H54 (cell line): ENCODE results near the gene MED13L.
A peak's percentile ranks its signal among the peaks of the same experiment; 100 is the strongest.
"Not testable (repeated sequence)": the region's sequence is repeated elsewhere in the genome, so short reads cannot be mapped to it uniquely, and the experiment has no call there.

ENCODE experiments used
- DNase-seq: peaks from one replicate; pipeline ENCODE4 v3.0.0; 2011; ENCODE audit warnings: low spot score, mixed read lengths; ENCODE audit not compliant: insufficient read length
- FAIRE-seq: peaks from 3 replicates; lab custom pipeline; 2011; peaks lifted over from hg19 to GRCh38; lab: Jason Lieb, UNC
- POLR2A ChIP-seq: IDR thresholded peaks from 2 replicates; pipeline ENCODE4 v1.6.1; 2011; ENCODE audit warnings: low read depth, mild to moderate bottlenecking, low read length

The MED13L gene

DNA sequence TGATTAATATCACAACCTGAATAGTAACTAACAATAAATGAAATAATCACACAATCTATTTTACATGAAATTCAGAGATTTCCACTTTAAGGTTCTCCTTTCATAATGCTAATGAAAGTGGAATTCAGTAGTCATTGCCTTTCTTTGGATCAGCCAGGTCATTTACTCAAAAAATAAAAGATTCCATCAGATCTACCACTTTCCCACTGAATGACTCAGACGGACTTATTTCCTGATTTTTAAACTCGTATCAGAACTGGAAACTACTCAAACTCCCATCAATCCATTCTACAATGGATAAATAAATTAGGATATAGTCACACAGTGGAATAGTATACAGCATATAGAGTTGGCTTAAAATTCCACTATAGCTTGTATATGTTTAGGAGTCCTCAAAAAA, 237.1 kb downstream of the MED13L start:
- DNase-seq (no peak), FAIRE-seq (no peak)
- TF ChIP-seq POLR2A: no peak

DNA sequence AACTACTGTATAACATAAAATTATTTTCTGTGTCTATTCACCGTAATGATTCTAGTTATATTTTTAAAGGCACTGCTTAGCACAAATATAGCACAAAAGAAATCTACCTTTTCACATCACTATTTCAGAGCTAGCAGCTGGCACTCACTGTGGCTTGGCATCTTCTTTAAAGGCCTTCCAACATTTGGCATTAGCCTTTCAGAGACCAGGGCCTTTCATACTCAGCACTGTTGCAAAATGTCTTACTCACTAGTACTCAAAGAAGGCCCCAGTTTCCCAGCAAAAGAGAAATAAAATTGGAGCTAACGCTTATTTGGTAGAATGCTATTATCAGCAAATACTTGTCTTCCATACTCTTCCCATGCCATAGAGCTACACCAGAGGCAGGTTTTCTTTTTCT, 238.4 kb downstream of the MED13L start:
- TF ChIP-seq POLR2A: no peak
- DNase-seq (no peak), FAIRE-seq (no peak)

DNA sequence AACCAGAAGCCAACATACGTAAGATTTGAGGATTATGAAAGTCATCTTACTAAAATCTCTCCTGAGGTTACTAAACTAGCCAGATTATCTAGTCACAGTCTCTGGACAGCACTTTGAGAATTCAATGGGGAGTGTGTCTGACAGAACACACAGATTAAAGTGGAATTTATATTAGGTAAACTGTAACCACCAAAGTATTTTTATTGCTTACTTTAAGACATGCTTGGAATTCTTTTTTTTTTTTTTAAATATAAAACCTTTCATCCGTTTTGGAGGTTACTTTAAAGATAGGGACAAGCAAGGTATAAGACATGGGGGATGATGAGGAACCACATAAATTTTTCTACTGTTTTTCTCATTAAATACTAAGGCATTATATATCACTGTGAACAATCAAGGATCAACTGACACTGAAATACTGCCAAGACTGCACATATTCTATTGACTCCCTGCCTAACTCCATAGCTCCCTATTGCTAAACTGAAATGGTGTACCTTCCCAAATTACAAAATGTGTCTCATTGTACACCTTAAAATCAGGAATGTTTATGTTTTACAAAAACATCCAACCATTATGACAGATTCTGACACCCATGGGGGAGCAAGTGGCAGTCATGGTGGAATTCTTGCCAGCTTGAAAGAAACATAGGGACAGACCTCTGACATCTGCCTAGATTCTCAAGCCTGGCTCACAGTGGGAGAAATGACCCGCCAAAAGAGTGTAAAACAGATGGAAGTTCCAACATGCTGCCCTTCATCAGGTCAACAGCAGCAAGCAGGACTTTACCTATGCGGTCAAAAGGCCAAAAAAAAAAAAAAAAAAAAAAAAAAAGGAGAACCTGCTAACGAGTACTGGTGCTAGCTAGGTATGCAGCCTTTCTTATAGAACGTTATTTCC, 239.3 kb downstream of the MED13L start:
- TF ChIP-seq POLR2A: no peak
- FAIRE-seq: peak; percentile 73
- peak; percentile 12 for DNase-seq

DNA sequence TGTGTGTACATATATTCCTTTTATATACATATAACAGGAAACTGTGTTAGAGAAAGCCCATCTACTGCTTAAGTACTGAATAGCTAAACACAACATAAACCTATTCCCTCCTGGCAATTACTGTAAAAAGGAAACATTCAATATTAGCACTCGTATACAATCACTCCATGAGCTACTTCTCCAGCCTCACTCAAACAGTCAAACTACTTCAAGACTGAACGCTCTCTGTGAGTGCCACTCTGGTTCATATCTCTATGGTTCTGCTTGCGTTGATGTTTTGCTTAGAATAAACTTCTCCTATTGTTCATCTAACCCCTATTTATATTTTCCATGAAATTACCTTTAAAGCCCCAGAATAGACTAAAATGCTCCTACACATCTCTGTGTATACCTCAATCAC, 243.7 kb downstream of the MED13L start:
- TF ChIP-seq POLR2A: no peak
- FAIRE-seq (no peak), DNase-seq (no peak)

DNA sequence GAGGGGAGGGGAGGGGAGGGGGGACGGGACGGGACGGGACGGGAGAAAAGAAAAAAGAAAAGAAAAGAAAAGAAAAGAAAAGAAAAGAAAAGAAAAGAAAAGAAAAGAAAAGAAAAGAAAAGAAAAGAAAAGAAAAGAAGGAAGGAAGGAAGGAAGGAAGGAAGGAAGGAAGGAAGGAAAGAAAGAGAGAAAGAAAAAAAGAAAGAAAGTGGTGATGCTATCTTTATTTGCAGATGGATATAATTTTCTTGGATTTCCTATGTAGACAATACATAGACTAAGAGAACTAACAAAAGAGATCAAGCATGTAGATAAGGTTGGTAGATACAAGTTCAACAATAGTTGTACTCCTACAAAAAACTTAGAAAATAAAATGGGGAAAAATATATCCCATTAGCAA, 245.9 kb downstream of the MED13L start:
- not testable (repeated sequence) for DNase-seq, FAIRE-seq

DNA sequence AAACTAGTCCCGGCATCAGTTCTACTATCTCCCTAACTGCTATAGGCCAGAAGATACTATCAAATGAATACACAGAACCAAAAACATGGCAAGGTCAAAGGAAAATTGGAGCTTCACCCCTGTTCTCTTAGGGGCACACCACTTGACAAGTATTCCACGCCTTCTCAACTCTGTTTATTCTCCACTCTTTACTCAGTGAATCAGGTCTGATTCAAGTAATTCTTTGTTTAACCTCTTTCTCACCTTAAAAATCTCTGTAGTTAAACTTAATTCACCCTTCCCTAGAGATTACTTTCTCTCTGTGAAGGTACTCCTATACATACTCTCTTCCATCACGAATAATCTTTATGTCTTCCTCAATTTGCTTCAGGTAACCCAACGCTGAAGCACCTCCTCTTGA, 248.9 kb downstream of the MED13L start:
- TF ChIP-seq POLR2A: no peak
- FAIRE-seq (no peak), DNase-seq (no peak)

DNA sequence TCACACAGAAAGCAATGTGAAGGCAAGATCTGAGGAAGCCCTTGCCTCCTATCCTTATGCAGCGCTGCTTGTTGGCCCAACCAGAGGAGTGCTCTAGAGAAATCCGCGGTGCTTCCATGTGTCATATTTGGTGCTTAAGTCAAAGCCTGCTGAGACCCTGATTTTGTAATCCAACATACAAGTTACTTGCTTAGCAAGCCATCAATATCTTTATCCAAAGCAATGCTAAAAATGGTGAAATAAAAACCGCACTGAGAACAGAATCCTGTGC, 250.0 kb downstream of the MED13L start:
- DNase-seq (no peak), FAIRE-seq (no peak)
- TF ChIP-seq POLR2A: no peak

DNA sequence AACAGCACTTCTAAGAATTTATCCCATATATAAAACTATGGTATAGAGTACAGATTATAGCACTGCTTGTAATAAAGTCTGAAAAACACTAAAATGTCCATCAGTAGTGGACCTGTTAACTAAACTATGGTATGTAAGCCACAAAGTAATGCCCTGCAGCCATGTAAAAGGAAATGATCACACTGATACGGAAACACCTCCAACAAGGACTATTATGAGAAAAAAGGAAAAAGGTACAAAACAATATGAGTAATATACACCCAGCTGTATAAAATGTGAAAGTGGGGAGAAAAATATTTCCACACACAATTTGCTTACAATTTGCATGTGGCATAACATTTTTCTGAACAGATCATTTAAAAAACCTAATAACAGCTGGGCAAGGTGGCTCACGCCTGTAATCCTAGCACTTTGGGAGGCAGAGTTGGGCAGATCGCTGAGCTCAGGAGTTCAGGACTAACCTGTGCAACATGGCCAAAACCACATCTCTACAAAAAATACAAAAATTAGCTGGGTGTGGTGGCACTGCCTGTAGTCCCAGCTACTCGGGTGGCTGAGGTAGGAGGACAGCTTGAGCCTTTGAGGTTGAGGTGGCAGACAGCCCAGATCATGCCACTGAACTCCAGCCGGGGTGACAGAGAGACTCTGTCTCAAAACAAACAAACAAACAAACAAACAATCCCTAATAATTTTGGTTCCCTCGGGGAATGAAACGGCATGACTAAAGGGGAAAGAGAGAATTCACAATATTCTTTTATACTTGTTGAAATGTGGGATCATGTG, 250.5 kb downstream of the MED13L start:
- FAIRE-seq (peak; percentile 69), DNase-seq (no peak)
- no peak for TF ChIP-seq POLR2A

DNA sequence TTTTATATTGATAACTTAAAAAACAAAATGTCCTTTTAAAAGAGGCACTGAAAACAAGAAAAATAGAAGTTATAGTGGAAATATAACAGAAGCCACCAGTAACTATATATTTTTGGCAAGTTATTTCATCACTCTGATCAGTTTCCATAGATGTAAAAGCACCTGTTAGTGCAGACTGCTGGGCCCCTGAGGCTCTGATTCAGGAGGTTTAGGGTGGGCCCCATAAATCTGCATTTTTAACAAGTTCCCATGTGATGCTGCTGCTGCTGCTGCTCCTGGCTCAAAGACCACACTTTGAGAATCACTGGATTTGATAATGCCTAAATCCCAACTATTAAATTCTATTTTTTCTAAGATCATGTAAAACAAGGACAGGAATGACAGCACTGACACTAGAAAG, 251.1 kb downstream of the MED13L start:
- DNase-seq: no peak
- FAIRE-seq: no peak
- TF ChIP-seq POLR2A: no peak

DNA sequence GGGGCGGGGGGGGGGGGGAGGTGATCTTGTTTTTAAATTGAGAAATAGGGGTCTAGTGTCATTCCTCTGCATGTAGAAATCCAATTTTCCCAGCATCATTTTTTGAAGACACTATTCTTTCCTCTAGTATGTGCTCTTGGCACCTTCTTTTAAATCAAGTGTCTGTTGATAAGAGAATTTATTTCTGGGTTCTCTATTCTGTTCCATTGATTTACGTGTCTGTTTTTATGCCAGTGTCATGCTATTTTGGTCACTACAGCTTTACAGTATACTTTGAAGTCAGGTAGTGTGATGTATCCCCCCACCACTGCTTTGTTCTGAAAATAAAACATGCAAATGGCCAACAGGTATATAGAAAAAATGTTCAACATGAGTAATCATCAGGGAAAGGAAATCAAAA, 252.7 kb downstream of the MED13L start:
- no peak for FAIRE-seq
- no peak for TF ChIP-seq POLR2A
- no peak for DNase-seq

DNA sequence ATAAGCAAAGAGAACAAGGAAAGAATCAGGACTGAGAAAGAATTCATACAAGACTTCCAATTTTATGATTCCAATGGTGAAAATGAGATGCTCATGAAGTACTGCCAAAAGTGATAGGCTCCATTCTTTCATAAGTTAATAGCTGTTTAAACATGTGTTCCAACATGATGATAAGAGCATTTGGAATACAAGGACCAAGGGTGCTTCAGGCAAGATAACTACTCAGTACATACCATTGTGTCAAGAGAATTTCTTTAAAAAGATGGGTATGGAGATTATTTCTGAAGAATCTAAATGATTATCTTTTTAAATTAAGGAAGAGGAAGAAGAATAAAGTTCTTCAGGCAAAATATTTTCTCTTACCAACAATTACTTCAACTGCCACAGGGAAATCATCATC, 258.1 kb downstream of the MED13L start:
- FAIRE-seq: no peak
- DNase-seq: no peak
- TF ChIP-seq POLR2A: no peak

DNA sequence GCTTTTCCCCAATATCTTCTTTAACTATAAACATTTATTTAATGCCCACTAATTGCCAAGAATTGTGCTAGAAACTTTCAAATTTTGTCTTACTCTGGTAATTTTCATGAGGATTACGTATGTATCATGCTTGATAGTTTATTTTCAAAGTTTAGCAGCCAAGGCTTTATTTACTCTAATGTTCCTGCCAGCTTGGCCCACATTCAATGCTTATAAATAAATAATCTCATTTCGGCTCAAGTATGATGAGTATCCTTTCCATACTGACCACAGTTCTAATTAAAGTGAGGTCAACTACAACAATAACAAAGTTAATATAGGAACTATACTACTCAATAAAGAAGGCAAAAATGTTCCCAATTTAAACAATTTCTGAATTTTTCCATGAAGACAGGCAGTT, 259.2 kb downstream of the MED13L start:
- no peak for DNase-seq
- no peak for TF ChIP-seq POLR2A
- FAIRE-seq: no peak

DNA sequence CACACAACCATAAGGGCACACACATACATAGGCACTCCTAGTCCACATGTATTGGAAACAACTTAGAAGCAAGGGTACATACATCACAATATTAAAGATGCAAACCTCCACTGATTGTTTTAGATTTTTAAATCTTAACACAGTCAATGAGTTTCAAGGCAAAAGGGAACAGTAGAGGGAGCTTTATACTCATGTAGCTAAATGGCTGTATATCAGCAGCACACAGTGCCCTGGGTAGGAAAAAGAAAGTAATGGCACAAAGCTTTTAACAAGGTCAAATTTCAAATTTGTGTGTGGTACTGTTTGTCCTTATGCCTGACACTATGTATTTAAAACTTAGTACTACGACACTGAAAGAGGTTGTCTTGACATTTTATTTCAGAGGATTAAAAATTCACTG, 262.0 kb downstream of the MED13L start:
- no peak for DNase-seq
- TF ChIP-seq POLR2A: no peak
- peak; percentile 67 for FAIRE-seq

DNA sequence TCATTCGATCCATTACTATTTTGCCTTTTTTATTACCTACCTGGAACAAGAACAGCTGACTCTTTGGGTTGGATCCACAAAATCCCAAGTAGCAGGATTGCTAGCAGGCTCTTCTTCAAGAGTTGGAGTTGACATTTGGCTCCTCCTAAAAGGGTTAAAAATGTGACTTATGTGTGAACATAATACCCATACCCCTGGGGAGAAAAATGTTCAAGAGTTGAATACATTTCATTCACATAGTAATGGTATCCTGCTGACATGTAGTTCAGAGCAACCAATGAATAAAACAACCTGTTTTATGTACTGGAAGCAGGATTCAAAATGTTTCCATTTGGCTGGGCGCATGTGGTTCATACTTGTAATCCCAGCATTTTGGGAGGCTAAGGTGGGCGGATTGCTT, 264.7 kb downstream of the MED13L start:
- DNase-seq (no peak), FAIRE-seq (no peak)
- TF ChIP-seq POLR2A: no peak

DNA sequence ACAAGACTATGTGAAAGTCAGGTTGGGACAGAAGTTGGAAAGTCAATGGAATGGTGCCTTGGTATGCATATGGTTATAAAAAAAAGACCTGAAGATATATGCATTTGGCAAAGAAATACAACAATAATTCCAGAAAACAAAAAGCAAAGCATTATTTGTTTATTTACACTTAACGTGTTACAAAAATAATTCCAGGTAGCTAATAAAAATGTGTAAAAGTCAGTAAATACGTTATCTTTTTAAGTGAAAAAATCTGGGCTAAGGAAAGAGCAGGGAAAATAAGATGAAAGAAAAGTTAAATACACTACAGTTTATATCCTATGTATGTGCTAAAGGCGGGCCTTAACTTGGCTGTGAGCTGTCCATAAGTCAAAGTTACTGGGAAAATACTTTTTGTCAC, 266.3 kb downstream of the MED13L start:
- no peak for TF ChIP-seq POLR2A
- FAIRE-seq (peak; percentile 69), DNase-seq (no peak)
